Measurements from ENCODE around the gene ST6GALNAC4. TPM values are rescaled to one million over a fixed set of nuclear protein-coding genes. Genes with fewer than 3 reads are reported as not detected.

ST6GALNAC4 gene
- total and polyA plus RNA-seq, 10 of the 15 experiments (the other 5 are each of a cell fraction or from before 2014, with no cell fraction given) = 4.2 to 63.2 (median 35.2) TPM

- intact Hi-C loops (cut with micrococcal nuclease; ENCODE audit: unreplicated experiment) (no loop called here), in situ Hi-C loops (cut with MboI) (no loop called here)
- no peak overlapping the region for H3K4me3 ChIP-seq
- no peaks in the 10 kb centered on the region for H4K20me1 ChIP-seq (ENCODE audit: control insufficient read depth, insufficient read depth)
- H3K9ac ChIP-seq (ENCODE audit: control insufficient read depth, insufficient read depth, low read length) = no peak overlapping the region
- no peaks in the 10 kb centered on the region for H3K36me3 ChIP-seq (ENCODE audit: control insufficient read depth in 2 of 2, insufficient read depth in 2 of 2, low read length in 1 of 2)
- no peaks in the 10 kb centered on the region for H3K27me3 ChIP-seq (replicated peaks in 1 of 2; ENCODE audit: control insufficient read depth in 2 of 2, insufficient read depth in 2 of 2, low read length in 1 of 2)
- no peak for FAIRE-seq
- H3K4me2 ChIP-seq (ENCODE audit: control insufficient read depth, insufficient read depth) = no peak overlapping the region
- CTCF ChIA-PET = interaction anchor here (0.5 to 3.1 kb wide), 3 partner anchors 10 to 125 kb away, joined by 3 to 14 read pairs (median 6); partner anchors contain the start of gene TOR2A
- no peak overlapping the region for H3K27ac ChIP-seq (ENCODE audit: control insufficient read depth, insufficient read depth)
- no peak overlapping the region for H2AFZ ChIP-seq (ENCODE audit: control insufficient read depth, low read depth, low read length)
- no peaks in the 10 kb centered on the region for H3K9me3 ChIP-seq (replicated peaks; ENCODE audit: control insufficient read depth, insufficient read depth, low read length)
- H3K4me1 ChIP-seq (ENCODE audit: control insufficient read depth, insufficient read depth, low read length) = peaks cover 16% of the 10 kb centered on the region
- no peak for TF ChIP-seq ATF3 (IDR thresholded peaks at IDR 0.05; ENCODE audit: borderline replicate concordance, extremely low read depth, low read depth, low read length)
- TF ChIP-seq HSF1 (IDR thresholded peaks at IDR 0.05; ENCODE audit: low read depth, low read length) = no peak
- no peak for TF ChIP-seq GABPA (IDR thresholded peaks at IDR 0.05; ENCODE audit: low read depth)
- no peak for TF ChIP-seq ATF2 (IDR thresholded peaks at IDR 0.05; ENCODE audit: low read length)
- no peak for TF ChIP-seq PAX5 (IDR thresholded peaks at IDR 0.05; ENCODE audit: borderline replicate concordance, low read depth, low read length)
- 54% methylated on average over 8 of the region's 8 CpGs for WGBS (ENCODE audit: insufficient coverage, insufficient replicate concordance, low lambda C conversion rate, missing lambda C conversion rate)
- no peak for ATAC-seq
- POLR2A ChIA-PET = no interaction called here
- H3K79me2 ChIP-seq (ENCODE audit: control insufficient read depth, insufficient read depth, low read length) = no peaks in the 10 kb centered on the region
- DNase-seq (ENCODE audit: low read depth, low spot score) = no peak
- BruUV-seq (replicated peaks) = no TSS peak
- SMC1A ChIA-PET (ENCODE audit: uncharacterized antibody, unreplicated experiment) = no interaction called here
- RAD21 ChIA-PET (ENCODE audit: unreplicated experiment) = interaction anchor here (1.1 kb wide), 1 partner anchor 9 kb away, joined by 3 read pairs; no protein-coding TSS in a partner anchor
Measured at GRCh38 chr9:127860260-127860659, 56.6 kb downstream of the ST6GALNAC4 start.
